WTC11 (cell line): ENCODE measurements around the gene PINK1. TPM values are rescaled to one million over a fixed set of nuclear protein-coding genes. Genes with fewer than 3 reads are reported as not detected.
"Not testable (repeated sequence)": the region's sequence is repeated elsewhere in the genome, so short reads cannot be mapped to it uniquely, and the experiment has no call there.

ENCODE experiments used
- ATAC-seq: fragments of 200-7000 bp; cut with Tn5 transposase; 2 replicates; pipeline ENCODE4 v1.10.0; 2021; ENCODE audit warnings: mild to moderate bottlenecking, moderate library complexity
- CTCF ChIA-PET: fragments of 300-600 bp; sonication (Branson Sonifier 250); formaldehyde crosslinking; loops from one replicate; lab custom pipeline; 2021; ENCODE audit warnings: antibody characterized with exemption; lab: Charles Lee
- POLR2A ChIA-PET: fragments of 350-600 bp; sonication (Branson Sonifier 250); formaldehyde crosslinking; loops from one replicate; lab custom pipeline; 2021; ENCODE audit warnings: antibody characterized with exemption; lab: Charles Lee
- DNase-seq: peaks from one replicate; pipeline ENCODE4 v3.0.0; 2021; ENCODE audit warnings: low spot score
- H3K27ac Mint-ChIP-seq: 2 replicates; pipeline ENCODE4 v1.8.0; 2021; ENCODE audit warnings: mixed read lengths
- H3K27me3 Mint-ChIP-seq: 2 replicates; pipeline ENCODE4 v1.8.0; 2021; ENCODE audit warnings: low read depth, mild to moderate bottlenecking, moderate library complexity, mixed read lengths
- H3K36me3 Mint-ChIP-seq: 2 replicates; pipeline ENCODE4 v1.8.0; 2021; ENCODE audit warnings: mixed read lengths
- H3K4me1 Mint-ChIP-seq: 2 replicates; pipeline ENCODE4 v1.8.0; 2022; ENCODE audit warnings: mixed read lengths
- H3K4me3 Mint-ChIP-seq: 2 replicates; pipeline ENCODE4 v1.8.0; 2021; ENCODE audit warnings: mild to moderate bottlenecking, moderate library complexity, mixed read lengths
- H3K9me3 Mint-ChIP-seq: 2 replicates; pipeline ENCODE4 v1.8.0; 2021; ENCODE audit warnings: mixed read lengths
- ATF1 ChIP-seq: sonication (generic); formaldehyde crosslinking; IDR thresholded peaks from 2 replicates; pipeline ENCODE4 v1.8.1; 2023; ENCODE audit warnings: mild to moderate bottlenecking, moderate library complexity, missing genetic modification reagents
- E2F1 ChIP-seq: sonication (generic); formaldehyde crosslinking; IDR thresholded peaks from 2 replicates; pipeline ENCODE4 v1.8.0; 2022; ENCODE audit warnings: mild to moderate bottlenecking, missing genetic modification reagents
- GRHL2 ChIP-seq: fragments of 250-450 bp; sonication (Bioruptor Pico); IDR thresholded peaks from 2 replicates; pipeline ENCODE4 v1.8.0; 2022; ENCODE audit warnings: mild to moderate bottlenecking, moderate library complexity; ENCODE audit not compliant: insufficient replicate concordance, severe bottlenecking
- JAZF1 ChIP-seq: fragments of 250-450 bp; sonication (Bioruptor Pico); IDR thresholded peaks from 2 replicates; pipeline ENCODE4 v1.9.0; 2021; ENCODE audit warnings: moderate library complexity, mild to moderate bottlenecking, inconsistent platforms
- MYBL2 ChIP-seq: sonication (generic); formaldehyde crosslinking; IDR thresholded peaks from 2 replicates; pipeline ENCODE4 v1.8.1; 2023; ENCODE audit warnings: mild to moderate bottlenecking, moderate library complexity, missing genetic modification reagents
- NFYB ChIP-seq: sonication (generic); formaldehyde crosslinking; conservative IDR thresholded peaks from 2 replicates; pipeline ENCODE4 v1.8.0; 2022; ENCODE audit warnings: low read depth, missing genetic modification reagents
- NR1H2 ChIP-seq: sonication (generic); formaldehyde crosslinking; IDR thresholded peaks from 2 replicates; pipeline ENCODE4 v1.9.0; 2021; ENCODE audit warnings: mild to moderate bottlenecking, moderate library complexity, missing genetic modification reagents
- NR2C2 ChIP-seq: sonication (generic); formaldehyde crosslinking; IDR thresholded peaks from 2 replicates; pipeline ENCODE4 v1.8.0; 2022; ENCODE audit warnings: mild to moderate bottlenecking, missing genetic modification reagents
- RELA ChIP-seq: sonication (generic); formaldehyde crosslinking; IDR thresholded peaks from 2 replicates; pipeline ENCODE4 v1.8.1; 2022; ENCODE audit warnings: missing genetic modification reagents, mild to moderate bottlenecking, borderline replicate concordance
- USF1 ChIP-seq: sonication (generic); formaldehyde crosslinking; IDR thresholded peaks from 2 replicates; pipeline ENCODE4 v1.8.0; 2022; ENCODE audit warnings: mild to moderate bottlenecking, missing genetic modification reagents
- USF2 ChIP-seq: sonication (generic); formaldehyde crosslinking; IDR thresholded peaks from 2 replicates; pipeline ENCODE4 v1.8.1; 2023; ENCODE audit warnings: mild to moderate bottlenecking, missing genetic modification reagents, moderate library complexity
- ZNF425 ChIP-seq: fragments of 250-450 bp; sonication (Bioruptor Pico); conservative IDR thresholded peaks from 2 replicates; pipeline ENCODE4 v1.9.0; 2021; ENCODE audit warnings: mild to moderate bottlenecking
- total RNA-seq: library from RNA; stranded (reverse); gene quantifications from 3 replicates; pipeline ENCODE4 v1.2.3, GENCODE V29; 2021

PINK1 gene
- total RNA-seq, 1 experiment from 2014 or later: 47.7 TPM

GRCh38 chr1:20602851-20603450 lies 30.3 kb upstream of the PINK1 start (continued):
- no peak for TF ChIP-seq RELA (CRISPR knock-in tag)

GRCh38 chr1:20603504-20604464 lies 29.5 kb upstream of the PINK1 start:
- H3K4me1 Mint-ChIP-seq: peaks cover 5% of the 10 kb centered on the region

GRCh38 chr1:20604678-20605077 lies 28.6 kb upstream of the PINK1 start:
- no peak for ATAC-seq
- H3K27me3 Mint-ChIP-seq: no peaks in the 10 kb centered on the region
- ChIA-PET POLR2A (no interaction called here), CTCF (no interaction called here)
- H3K4me1 Mint-ChIP-seq: peaks cover 9% of the 10 kb centered on the region
- no peak for TF ChIP-seq ZNF425 (CRISPR knock-in tag)
- no peak for TF ChIP-seq JAZF1
- no peak for TF ChIP-seq ATF1 (CRISPR knock-in tag)
- no peak for TF ChIP-seq GRHL2 (CRISPR knock-in tag)
- peaks cover 3% of the 10 kb centered on the region for H3K36me3 Mint-ChIP-seq
- H3K9me3 Mint-ChIP-seq: peaks cover 8% of the 10 kb centered on the region
- no peak overlapping the region for H3K4me3 Mint-ChIP-seq
- no peak overlapping the region for H3K27ac Mint-ChIP-seq
- no peak for DNase-seq

More at GRCh38 chr1:20603504-20604464, 29.5 kb upstream of the PINK1 start:
- POLR2A ChIA-PET: no interaction called here
- Mint-ChIP-seq H3K27ac (no peak overlapping the region), H3K9me3 (peaks cover 11% of the 10 kb centered on the region), H3K27me3 (no peaks in the 10 kb centered on the region), H3K4me3 (no peak overlapping the region), H3K36me3 (peaks cover 3% of the 10 kb centered on the region)
- ATAC-seq: no peak
- DNase-seq: no peak
- TF ChIP-seq USF1 (CRISPR knock-in tag): peak; percentile 87
- TF ChIP-seq USF2 (CRISPR knock-in tag): peak; percentile 84
- no peak for TF ChIP-seq E2F1
- TF ChIP-seq NR1H2 (CRISPR knock-in tag): no peak
- peak; percentile 46 for TF ChIP-seq NFYB (CRISPR knock-in tag)
- no peak for TF ChIP-seq NR2C2 (CRISPR knock-in tag)
- TF ChIP-seq MYBL2 (CRISPR knock-in tag): no peak
- CTCF ChIA-PET: interaction anchor here (0.8 kb wide), 1 partner anchor 29 kb away, joined by 4 read pairs; no protein-coding TSS in a partner anchor

GRCh38 chr1:20606801-20607570 lies 26.3 kb upstream of the PINK1 start:
- H3K27ac Mint-ChIP-seq, H3K4me1 Mint-ChIP-seq, H3K4me3 Mint-ChIP-seq, H3K36me3 Mint-ChIP-seq, POLR2A ChIA-PET, DNase-seq, ATAC-seq, H3K27me3 Mint-ChIP-seq, H3K9me3 Mint-ChIP-seq: not testable (repeated sequence)
- CTCF ChIA-PET: interaction anchor here (0.6 to 1.9 kb wide), 5 partner anchors 27 to 56 kb away, joined by 3 to 9 read pairs (median 4); no protein-coding TSS in a partner anchor
